GM12892 (cell line): ENCODE measurements around the gene KIFC3.

Experiments used
- POLR2A ChIP-seq: IDR thresholded peaks from 2 replicates; pipeline ENCODE4 v1.6.1; 2011; ENCODE audit warnings: low read depth, low read length, control low read depth
- POLR2AphosphoS5 ChIP-seq: IDR thresholded peaks from 2 replicates; pipeline ENCODE4 v1.6.1; 2011; ENCODE audit warnings: low read depth, low read length, control low read depth

- no peak for TF ChIP-seq POLR2AphosphoS5
- no peak for TF ChIP-seq POLR2A
Observed at GRCh38 chr16:57722651-57723050, 79.6 kb downstream of the KIFC3 start.
